VCaP (cell line): ENCODE data around the gene ANGPT4.

Source experiments
- H3K27ac ChIP-seq: fragments of 450-650 bp; 2 replicates; pipeline ENCODE4 v1.5.1; 2017
- CTCF ChIP-seq: fragments of 450-650 bp; conservative IDR thresholded peaks from 2 replicates; pipeline ENCODE4 v1.5.1; 2017; ENCODE audit warnings: mild to moderate bottlenecking, moderate library complexity

The ANGPT4 gene

GRCh38 chr20:841568-842546, 74.3 kb downstream of the ANGPT4 start:
- no peak for TF ChIP-seq CTCF
- peak overlapping the region; percentile 99 for H3K27ac ChIP-seq

GRCh38 chr20:840858-841567, 75.1 kb downstream of the ANGPT4 start:
- no peak for TF ChIP-seq CTCF
- H3K27ac ChIP-seq: peak overlapping the region; percentile 99

GRCh38 chr20:840503-840857, 75.7 kb downstream of the ANGPT4 start:
- no peak for TF ChIP-seq CTCF

GRCh38 chr20:839626-840025, 76.5 kb downstream of the ANGPT4 start:
- TF ChIP-seq CTCF: no peak
- 0 out of 2 replicates have a peak overlapping the region, but pooled peaks have one; percentile 99 for H3K27ac ChIP-seq

More at GRCh38 chr20:840503-840857, 75.7 kb downstream of the ANGPT4 start:
- H3K27ac ChIP-seq: peak overlapping the region; percentile 99

- no peak for TF ChIP-seq CTCF
- H3K27ac ChIP-seq: no peak overlapping the region
Measured at GRCh38 chr20:839015-839414, 77.1 kb downstream of the ANGPT4 start.

- no peak overlapping the region for H3K27ac ChIP-seq
- TF ChIP-seq CTCF: no peak
Measured at GRCh38 chr20:836190-836589, 79.9 kb downstream of the ANGPT4 start.

GRCh38 chr20:835608-836045, 80.5 kb downstream of the ANGPT4 start:
- H3K27ac ChIP-seq: no peak overlapping the region
- no peak for TF ChIP-seq CTCF
